Measurements from ENCODE around the gene PCDHGA1. TPM values are rescaled to one million over a fixed set of nuclear protein-coding genes. Genes with fewer than 3 reads are reported as not detected.

PCDHGA1 gene
- polyA plus RNA-seq, 3 donors, result 0.81 to 1.7 (median 1.0) TPM

- DNase-seq, result no peak
Observed at GRCh38 chr5:141525653-141526052, 195.3 kb downstream of the PCDHGA1 start.

- DNase-seq, result no peak
Observed at GRCh38 chr5:141527426-141527825, 197.1 kb downstream of the PCDHGA1 start.

GRCh38 chr5:141528291-141528984 lies 198.1 kb downstream of the PCDHGA1 start:
- no peak for DNase-seq

- peak; percentile 66 for DNase-seq
Observed at GRCh38 chr5:141529002-141529401, 198.7 kb downstream of the PCDHGA1 start.

GRCh38 chr5:141529873-141530272 lies 199.6 kb downstream of the PCDHGA1 start:
- no peak for DNase-seq

- DNase-seq, result no peak
Observed at GRCh38 chr5:141532726-141533125, 202.4 kb downstream of the PCDHGA1 start.

- no peak for DNase-seq
Observed at GRCh38 chr5:141533897-141534296, 203.6 kb downstream of the PCDHGA1 start.

- DNase-seq, result no peak
Observed at GRCh38 chr5:141534492-141535213, 204.3 kb downstream of the PCDHGA1 start.

GRCh38 chr5:141543053-141543452 lies 212.7 kb downstream of the PCDHGA1 start:
- DNase-seq, result no peak

GRCh38 chr5:141547488-141547887 lies 217.2 kb downstream of the PCDHGA1 start:
- DNase-seq, result no peak

- no peak for DNase-seq
Observed at GRCh38 chr5:141547921-141548320, 217.6 kb downstream of the PCDHGA1 start.

GRCh38 chr5:141557681-141558136 lies 227.4 kb downstream of the PCDHGA1 start:
- DNase-seq, result peak; percentile 93

- no peak for DNase-seq
Observed at GRCh38 chr5:141558150-141558549, 227.8 kb downstream of the PCDHGA1 start.

GRCh38 chr5:141559461-141559860 lies 229.1 kb downstream of the PCDHGA1 start:
- no peak for DNase-seq

GRCh38 chr5:141560151-141560550 lies 229.8 kb downstream of the PCDHGA1 start:
- no peak for DNase-seq

- DNase-seq, result peak; percentile 96
Observed at GRCh38 chr5:141560725-141561483, 230.6 kb downstream of the PCDHGA1 start.

Other genes starting within 250 kb of the PCDHGA1 start
- gene PCDHB2, start 235.9 kb upstream of the PCDHGA1 start, polyA plus RNA-seq (ENCODE audit: insufficient read length in 3 of 3), result 1 to 10 TPM; 4.5 to 8.4 (median 4.9) TPM
- 1 to 10 TPM; 3.7 to 4.7 (median 3.8) TPM for gene PCDHB3, start 230.0 kb upstream of the PCDHGA1 start, polyA plus RNA-seq (ENCODE audit: insufficient read length in 3 of 3)
- 1 to 10 TPM in 2 of 3 donors, under 1 TPM in 1; 0.97 to 2.1 (median 2.0) TPM for gene PCDHB4, start 208.7 kb upstream of the PCDHGA1 start, polyA plus RNA-seq (ENCODE audit: insufficient read length in 3 of 3)
- gene PCDHB5, start 195.3 kb upstream of the PCDHGA1 start, polyA plus RNA-seq (ENCODE audit: insufficient read length in 3 of 3), result 1 to 10 TPM; 5.3 to 9.5 (median 9.1) TPM
- gene PCDHB6, start 180.5 kb upstream of the PCDHGA1 start, polyA plus RNA-seq (ENCODE audit: insufficient read length in 3 of 3), result 1 to 10 TPM; 1.6 to 3.1 (median 3.0) TPM
- 1 to 10 TPM; 3.5 to 4.4 (median 4.2) TPM for gene PCDHB7, start 157.9 kb upstream of the PCDHGA1 start, polyA plus RNA-seq (ENCODE audit: insufficient read length in 3 of 3)
- 1 to 10 TPM; 1.5 to 3.1 (median 2.1) TPM for gene PCDHB8, start 152.7 kb upstream of the PCDHGA1 start, polyA plus RNA-seq (ENCODE audit: insufficient read length in 3 of 3)
- gene PCDHB16, start 148.1 kb upstream of the PCDHGA1 start, polyA plus RNA-seq (ENCODE audit: insufficient read length in 3 of 3), result 1 to 10 TPM; 5.1 to 7.4 (median 6.5) TPM
- 1 to 10 TPM; 3.4 to 4.5 (median 4.1) TPM for gene PCDHB9, start 143.4 kb upstream of the PCDHGA1 start, polyA plus RNA-seq (ENCODE audit: insufficient read length in 3 of 3)
- gene PCDHB10, start 138.2 kb upstream of the PCDHGA1 start, polyA plus RNA-seq (ENCODE audit: insufficient read length in 3 of 3), result 1 to 10 TPM; 4.9 to 6.6 (median 6.4) TPM
- 1 to 10 TPM; 3.8 to 6.5 (median 4.6) TPM for gene PCDHB11, start 130.9 kb upstream of the PCDHGA1 start, polyA plus RNA-seq (ENCODE audit: insufficient read length in 3 of 3)
- gene PCDHB12, start 121.8 kb upstream of the PCDHGA1 start, polyA plus RNA-seq (ENCODE audit: insufficient read length in 3 of 3), result 1 to 10 TPM; 3.6 to 4.6 (median 4.5) TPM
- gene PCDHB13, start 116.6 kb upstream of the PCDHGA1 start, polyA plus RNA-seq (ENCODE audit: insufficient read length in 3 of 3), result 1 to 10 TPM; 6.4 to 7.5 (median 6.9) TPM
- 10 to 100 TPM; 10.1 to 11.2 (median 10.2) TPM for gene PCDHB14, start 107.2 kb upstream of the PCDHGA1 start, polyA plus RNA-seq (ENCODE audit: insufficient read length in 3 of 3)
- 10 to 100 TPM; 14.3 to 15.2 (median 14.7) TPM for gene PCDHB15, start 85.1 kb upstream of the PCDHGA1 start, polyA plus RNA-seq (ENCODE audit: insufficient read length in 3 of 3)
- under 1 TPM in 2 of 3 donors, not detected in 1; 0.19 to 0.21 TPM for gene SLC25A2, start 26.5 kb upstream of the PCDHGA1 start, polyA plus RNA-seq (ENCODE audit: insufficient read length in 3 of 3)
- gene TAF7, start 9.7 kb upstream of the PCDHGA1 start, polyA plus RNA-seq (ENCODE audit: insufficient read length in 3 of 3), result 100 to 1,000 TPM; 137 to 157 (median 148) TPM
- 1 to 10 TPM; 6.3 to 8.3 (median 6.4) TPM for gene PCDHGA2, start 8.2 kb downstream of the PCDHGA1 start, polyA plus RNA-seq (ENCODE audit: insufficient read length in 3 of 3)
- gene PCDHGA3, start 13.3 kb downstream of the PCDHGA1 start, polyA plus RNA-seq (ENCODE audit: insufficient read length in 3 of 3), result 1 to 10 TPM; 3.4 to 4.5 (median 3.8) TPM
- 1 to 10 TPM; 1.7 to 1.8 (median 1.7) TPM for gene PCDHGB1, start 19.6 kb downstream of the PCDHGA1 start, polyA plus RNA-seq (ENCODE audit: insufficient read length in 3 of 3)
- 1 to 10 TPM; 2.3 to 3.0 (median 2.4) TPM for gene PCDHGA4, start 24.5 kb downstream of the PCDHGA1 start, polyA plus RNA-seq (ENCODE audit: insufficient read length in 3 of 3)
- gene PCDHGB2, start 29.5 kb downstream of the PCDHGA1 start, polyA plus RNA-seq (ENCODE audit: insufficient read length in 3 of 3), result 1 to 10 TPM; 3.5 to 4.9 (median 3.6) TPM
- gene PCDHGA5, start 33.6 kb downstream of the PCDHGA1 start, polyA plus RNA-seq (ENCODE audit: insufficient read length in 3 of 3), result 1 to 10 TPM; 2.6 to 3.2 (median 2.6) TPM
- gene PCDHGB3, start 39.7 kb downstream of the PCDHGA1 start, polyA plus RNA-seq (ENCODE audit: insufficient read length in 3 of 3), result 1 to 10 TPM; 1.9 to 2.6 (median 2.5) TPM
- gene PCDHGA6, start 43.4 kb downstream of the PCDHGA1 start, polyA plus RNA-seq (ENCODE audit: insufficient read length in 3 of 3), result 1 to 10 TPM; 6.4 to 8.5 (median 7.9) TPM
- gene PCDHGA7, start 52.2 kb downstream of the PCDHGA1 start, polyA plus RNA-seq (ENCODE audit: insufficient read length in 3 of 3), result 1 to 10 TPM; 2.2 to 2.5 (median 2.5) TPM
- 1 to 10 TPM; 4.9 to 6.2 (median 6.2) TPM for gene PCDHGB4, start 57.2 kb downstream of the PCDHGA1 start, polyA plus RNA-seq (ENCODE audit: insufficient read length in 3 of 3)
- under 1 TPM; 0.78 to 0.85 (median 0.81) TPM for gene PCDHGA8, start 62.1 kb downstream of the PCDHGA1 start, polyA plus RNA-seq (ENCODE audit: insufficient read length in 3 of 3)
- 10 to 100 TPM in 1 of 3 donors, 1 to 10 TPM in 2; 9.3 to 12.0 (median 9.7) TPM for gene PCDHGB5, start 67.4 kb downstream of the PCDHGA1 start, polyA plus RNA-seq (ENCODE audit: insufficient read length in 3 of 3)
- 1 to 10 TPM; 4.8 to 6.1 (median 5.5) TPM for gene PCDHGA9, start 72.3 kb downstream of the PCDHGA1 start, polyA plus RNA-seq (ENCODE audit: insufficient read length in 3 of 3)
- 1 to 10 TPM; 6.8 to 7.8 (median 7.3) TPM for gene PCDHGB6, start 77.5 kb downstream of the PCDHGA1 start, polyA plus RNA-seq (ENCODE audit: insufficient read length in 3 of 3)
- gene PCDHGA10, start 82.5 kb downstream of the PCDHGA1 start, polyA plus RNA-seq (ENCODE audit: insufficient read length in 3 of 3), result 1 to 10 TPM; 3.1 to 3.7 (median 3.4) TPM
- gene PCDHGB7, start 87.2 kb downstream of the PCDHGA1 start, polyA plus RNA-seq (ENCODE audit: insufficient read length in 3 of 3), result 10 to 100 TPM; 11.0 to 17.3 (median 16.1) TPM
- 1 to 10 TPM; 3.8 to 6.3 (median 4.9) TPM for gene PCDHGA11, start 90.5 kb downstream of the PCDHGA1 start, polyA plus RNA-seq (ENCODE audit: insufficient read length in 3 of 3)
- gene PCDHGA12, start 100.0 kb downstream of the PCDHGA1 start, polyA plus RNA-seq (ENCODE audit: insufficient read length in 3 of 3), result 1 to 10 TPM; 1.1 to 2.9 (median 1.8) TPM
- gene PCDHGC3, start 145.5 kb downstream of the PCDHGA1 start, polyA plus RNA-seq (ENCODE audit: insufficient read length in 3 of 3), result 100 to 1,000 TPM in 1 of 3 donors, 10 to 100 TPM in 2; 91.6 to 131 (median 92.5) TPM
- gene PCDHGC4, start 154.5 kb downstream of the PCDHGA1 start, polyA plus RNA-seq (ENCODE audit: insufficient read length in 3 of 3), result 1 to 10 TPM; 3.3 to 4.3 (median 3.8) TPM
- 1 to 10 TPM in 1 of 3 donors, under 1 TPM in 2; 0.40 to 1.1 (median 0.93) TPM for gene PCDHGC5, start 158.6 kb downstream of the PCDHGA1 start, polyA plus RNA-seq (ENCODE audit: insufficient read length in 3 of 3)

Data from renal pelvis (tissue), 4 donors.